WTC11 (cell line): ENCODE data around the gene PDCD10. TPM values are rescaled to one million over a fixed set of nuclear protein-coding genes. Genes with fewer than 3 reads are reported as not detected.

Experiments used
- ATAC-seq: fragments of 200-7000 bp; cut with Tn5 transposase; 2 replicates; pipeline ENCODE4 v1.10.0; 2021; ENCODE audit warnings: mild to moderate bottlenecking, moderate library complexity
- CTCF ChIA-PET: fragments of 300-600 bp; sonication (Branson Sonifier 250); formaldehyde crosslinking; loops from one replicate; lab custom pipeline; 2021; ENCODE audit warnings: antibody characterized with exemption; lab: Charles Lee
- POLR2A ChIA-PET: fragments of 350-600 bp; sonication (Branson Sonifier 250); formaldehyde crosslinking; loops from one replicate; lab custom pipeline; 2021; ENCODE audit warnings: antibody characterized with exemption; lab: Charles Lee
- DNase-seq: peaks from one replicate; pipeline ENCODE4 v3.0.0; 2021; ENCODE audit warnings: low spot score
- H3K27ac Mint-ChIP-seq: 2 replicates; pipeline ENCODE4 v1.8.0; 2021; ENCODE audit warnings: mixed read lengths
- H3K27me3 Mint-ChIP-seq: 2 replicates; pipeline ENCODE4 v1.8.0; 2021; ENCODE audit warnings: low read depth, mild to moderate bottlenecking, moderate library complexity, mixed read lengths
- H3K36me3 Mint-ChIP-seq: 2 replicates; pipeline ENCODE4 v1.8.0; 2021; ENCODE audit warnings: mixed read lengths
- H3K4me1 Mint-ChIP-seq: 2 replicates; pipeline ENCODE4 v1.8.0; 2022; ENCODE audit warnings: mixed read lengths
- H3K4me3 Mint-ChIP-seq: 2 replicates; pipeline ENCODE4 v1.8.0; 2021; ENCODE audit warnings: mild to moderate bottlenecking, moderate library complexity, mixed read lengths
- H3K9me3 Mint-ChIP-seq: 2 replicates; pipeline ENCODE4 v1.8.0; 2021; ENCODE audit warnings: mixed read lengths
- ERG ChIP-seq: fragments of 250-450 bp; sonication (Bioruptor Pico); IDR thresholded peaks from 2 replicates; pipeline ENCODE4 v1.8.0; 2021; ENCODE audit warnings: mild to moderate bottlenecking
- ESRRA ChIP-seq: sonication (generic); formaldehyde crosslinking; IDR thresholded peaks from 2 replicates; pipeline ENCODE4 v1.8.1; 2022; ENCODE audit warnings: mild to moderate bottlenecking, missing genetic modification reagents, borderline replicate concordance
- ETV6 ChIP-seq: sonication (generic); formaldehyde crosslinking; IDR thresholded peaks from 2 replicates; pipeline ENCODE4 v1.8.1; 2022; ENCODE audit warnings: mild to moderate bottlenecking, missing genetic modification reagents
- FOXK1 ChIP-seq: sonication (generic); formaldehyde crosslinking; IDR thresholded peaks from 2 replicates; pipeline ENCODE4 v1.8.0; 2022; ENCODE audit warnings: mild to moderate bottlenecking, moderate library complexity, missing genetic modification reagents
- FOXP4 ChIP-seq: sonication (generic); formaldehyde crosslinking; IDR thresholded peaks from 2 replicates; pipeline ENCODE4 v1.8.0; 2022; ENCODE audit warnings: mild to moderate bottlenecking, missing genetic modification reagents
- GTF2I ChIP-seq: fragments of 250-450 bp; sonication (Bioruptor Pico); conservative IDR thresholded peaks from 2 replicates; pipeline ENCODE4 v1.4.0; 2021; ENCODE audit warnings: mild to moderate bottlenecking
- HMGA2 ChIP-seq: fragments of 250-450 bp; sonication (Bioruptor Pico); IDR thresholded peaks from 2 replicates; pipeline ENCODE4 v1.4.0; 2021; ENCODE audit warnings: mild to moderate bottlenecking, moderate library complexity
- JUN ChIP-seq: sonication (generic); formaldehyde crosslinking; IDR thresholded peaks from 2 replicates; pipeline ENCODE4 v1.8.0; 2023; ENCODE audit warnings: mild to moderate bottlenecking, missing genetic modification reagents
- MLX ChIP-seq: sonication (generic); formaldehyde crosslinking; IDR thresholded peaks from 2 replicates; pipeline ENCODE4 v1.8.1; 2023; ENCODE audit warnings: mild to moderate bottlenecking, missing genetic modification reagents, moderate library complexity
- NFE2L1 ChIP-seq: sonication (generic); formaldehyde crosslinking; IDR thresholded peaks from 2 replicates; pipeline ENCODE4 v1.8.1; 2023; ENCODE audit warnings: missing genetic modification reagents
- NFYB ChIP-seq: sonication (generic); formaldehyde crosslinking; conservative IDR thresholded peaks from 2 replicates; pipeline ENCODE4 v1.8.0; 2022; ENCODE audit warnings: low read depth, missing genetic modification reagents
- NR1H2 ChIP-seq: sonication (generic); formaldehyde crosslinking; IDR thresholded peaks from 2 replicates; pipeline ENCODE4 v1.9.0; 2021; ENCODE audit warnings: mild to moderate bottlenecking, moderate library complexity, missing genetic modification reagents
- NR3C1 ChIP-seq: sonication (generic); formaldehyde crosslinking; conservative IDR thresholded peaks from 2 replicates; pipeline ENCODE4 v1.8.1; 2023; ENCODE audit warnings: low read depth, mild to moderate bottlenecking, missing genetic modification reagents
- PREB ChIP-seq: sonication (generic); formaldehyde crosslinking; IDR thresholded peaks from 2 replicates; pipeline ENCODE4 v1.8.1; 2022; ENCODE audit warnings: mild to moderate bottlenecking, missing genetic modification reagents, moderate library complexity, borderline replicate concordance
- PRRX2 ChIP-seq: fragments of 250-450 bp; sonication (Bioruptor Pico); IDR thresholded peaks from 2 replicates; pipeline ENCODE4 v1.8.0; 2021; ENCODE audit warnings: mild to moderate bottlenecking
- SP1 ChIP-seq: sonication (generic); formaldehyde crosslinking; conservative IDR thresholded peaks from 2 replicates; pipeline ENCODE4 v1.8.1; 2022; ENCODE audit warnings: missing genetic modification reagents
- TEAD1 ChIP-seq: sonication (generic); formaldehyde crosslinking; IDR thresholded peaks from 2 replicates; pipeline ENCODE4 v1.8.0; 2022; ENCODE audit warnings: mild to moderate bottlenecking, missing genetic modification reagents
- TP53 ChIP-seq: sonication (generic); formaldehyde crosslinking; IDR thresholded peaks from 2 replicates; pipeline ENCODE4 v1.8.1; 2023; ENCODE audit warnings: mild to moderate bottlenecking, missing genetic modification reagents
- ZNF121 ChIP-seq: sonication (generic); formaldehyde crosslinking; IDR thresholded peaks from 2 replicates; pipeline ENCODE4 v1.8.0; 2023; ENCODE audit warnings: missing genetic modification reagents
- ZNF263 ChIP-seq: sonication (generic); formaldehyde crosslinking; IDR thresholded peaks from 2 replicates; pipeline ENCODE4 v1.8.1; 2022; ENCODE audit warnings: low read depth, mild to moderate bottlenecking, moderate library complexity, missing genetic modification reagents
- ZNF317 ChIP-seq: sonication (generic); formaldehyde crosslinking; IDR thresholded peaks from 2 replicates; pipeline ENCODE4 v1.8.1; 2023; ENCODE audit warnings: low read depth, mild to moderate bottlenecking, moderate library complexity, missing genetic modification reagents, borderline replicate concordance
- ZNF423 ChIP-seq: fragments of 250-450 bp; sonication (Bioruptor Pico); IDR thresholded peaks from 2 replicates; pipeline ENCODE4 v2.1.2; 2022; ENCODE audit warnings: mild to moderate bottlenecking, moderate library complexity
- total RNA-seq: library from RNA; stranded (reverse); gene quantifications from 3 replicates; pipeline ENCODE4 v1.2.3, GENCODE V29; 2021
- TF ChIP-seq, protein P1 (sequence below): sonication (generic); formaldehyde crosslinking; IDR thresholded peaks from 2 replicates; pipeline ENCODE4 v1.8.1; 2023; ENCODE audit warnings: mild to moderate bottlenecking, moderate library complexity, missing genetic modification reagents
- TF ChIP-seq, protein P2 (sequence below): sonication (generic); formaldehyde crosslinking; IDR thresholded peaks from 2 replicates; pipeline ENCODE4 v1.8.0; 2022; ENCODE audit warnings: mild to moderate bottlenecking, missing genetic modification reagents
- TF ChIP-seq, protein P3 (sequence below): sonication (generic); formaldehyde crosslinking; IDR thresholded peaks from 2 replicates; pipeline ENCODE4 v1.8.1; 2023; ENCODE audit warnings: mild to moderate bottlenecking, missing genetic modification reagents
- TF ChIP-seq, protein P4 (sequence below): sonication (generic); formaldehyde crosslinking; IDR thresholded peaks from 2 replicates; pipeline ENCODE4 v1.8.1; 2022; ENCODE audit warnings: low read depth, missing genetic modification reagents, borderline replicate concordance

The PDCD10 gene
- total RNA-seq, 1 experiment from 2014 or later, result 60.8 TPM

DNA sequence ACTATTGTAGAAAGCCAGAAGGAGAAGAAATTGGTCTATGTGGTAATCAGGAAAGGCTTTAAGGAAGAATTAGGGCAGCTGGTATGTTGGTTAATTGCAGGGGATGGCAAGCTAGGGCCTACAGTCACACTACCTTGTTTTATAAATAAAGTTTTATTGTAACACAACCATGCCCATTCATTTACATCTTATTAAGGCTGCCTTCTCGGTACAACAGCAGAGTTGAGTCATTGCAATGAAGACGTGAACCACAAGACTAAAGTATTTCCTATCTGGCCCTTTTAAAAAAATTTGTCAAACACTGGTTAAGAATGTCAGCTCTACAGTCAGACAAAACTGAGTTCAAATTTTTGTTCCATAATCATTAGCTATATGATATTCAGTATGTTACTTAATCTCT lies 9.1 kb upstream of the PDCD10 start:
- Mint-ChIP-seq H3K9me3 (no peaks in the 10 kb centered on the region), H3K27me3 (no peaks in the 10 kb centered on the region), H3K27ac (no peak overlapping the region), H3K4me1 (peaks cover 6% of the 10 kb centered on the region; the same call in 1 of the 2 replicates), H3K36me3 (no peaks in the 10 kb centered on the region), H3K4me3 (no peak overlapping the region)
- ATAC-seq (no peak), DNase-seq (no peak)
- ChIA-PET POLR2A (no interaction called here), CTCF (no interaction called here)
- no peak for TF ChIP-seq ZNF423 (CRISPR knock-in tag)
- TF ChIP-seq ERG (CRISPR knock-in tag), result no peak
- TF ChIP-seq JUN, result no peak
- TF ChIP-seq FOXP4 (CRISPR knock-in tag), result no peak
- no peak for TF ChIP-seq PRRX2
- TF ChIP-seq, protein P1, sequence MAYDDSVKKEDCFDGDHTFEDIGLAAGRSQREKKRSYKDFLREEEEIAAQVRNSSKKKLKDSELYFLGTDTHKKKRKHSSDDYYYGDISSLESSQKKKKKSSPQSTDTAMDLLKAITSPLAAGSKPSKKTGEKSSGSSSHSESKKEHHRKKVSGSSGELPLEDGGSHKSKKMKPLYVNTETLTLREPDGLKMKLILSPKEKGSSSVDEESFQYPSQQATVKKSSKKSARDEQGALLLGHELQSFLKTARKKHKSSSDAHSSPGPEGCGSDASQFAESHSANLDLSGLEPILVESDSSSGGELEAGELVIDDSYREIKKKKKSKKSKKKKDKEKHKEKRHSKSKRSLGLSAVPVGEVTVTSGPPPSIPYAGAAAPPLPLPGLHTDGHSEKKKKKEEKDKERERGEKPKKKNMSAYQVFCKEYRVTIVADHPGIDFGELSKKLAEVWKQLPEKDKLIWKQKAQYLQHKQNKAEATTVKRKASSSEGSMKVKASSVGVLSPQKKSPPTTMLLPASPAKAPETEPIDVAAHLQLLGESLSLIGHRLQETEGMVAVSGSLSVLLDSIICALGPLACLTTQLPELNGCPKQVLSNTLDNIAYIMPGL (CRISPR knock-in tag), result no peak
- TF ChIP-seq TP53, result no peak
- no peak for TF ChIP-seq ETV6 (CRISPR knock-in tag)
- TF ChIP-seq NR3C1 (CRISPR knock-in tag), result no peak
- TF ChIP-seq, protein P2, sequence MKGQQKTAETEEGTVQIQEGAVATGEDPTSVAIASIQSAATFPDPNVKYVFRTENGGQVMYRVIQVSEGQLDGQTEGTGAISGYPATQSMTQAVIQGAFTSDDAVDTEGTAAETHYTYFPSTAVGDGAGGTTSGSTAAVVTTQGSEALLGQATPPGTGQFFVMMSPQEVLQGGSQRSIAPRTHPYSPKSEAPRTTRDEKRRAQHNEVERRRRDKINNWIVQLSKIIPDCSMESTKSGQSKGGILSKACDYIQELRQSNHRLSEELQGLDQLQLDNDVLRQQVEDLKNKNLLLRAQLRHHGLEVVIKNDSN (CRISPR knock-in tag), result no peak

- no peak overlapping the region for H3K4me3 Mint-ChIP-seq
- H3K4me1 Mint-ChIP-seq, result peaks cover 12% of the 10 kb centered on the region
- ATAC-seq, result no peak
- ChIA-PET POLR2A (no interaction called here), CTCF (interaction anchor here (0.7 kb wide), 1 partner anchor 362 kb away, joined by 3 read pairs; the partner anchor contains the start of gene ZBBX)
- H3K9me3 Mint-ChIP-seq, result no peaks in the 10 kb centered on the region
- no peak for DNase-seq
- H3K27ac Mint-ChIP-seq, result no peak overlapping the region; the same call in 1 of the 2 replicates
- no peaks in the 10 kb centered on the region for H3K27me3 Mint-ChIP-seq
- no peaks in the 10 kb centered on the region for H3K36me3 Mint-ChIP-seq
- TF ChIP-seq NFE2L1 (CRISPR knock-in tag) (no peak), ZNF263 (no peak), MLX (no peak), NFYB (CRISPR knock-in tag) (no peak), ESRRA (CRISPR knock-in tag) (no peak), HMGA2 (no peak), FOXK1 (no peak), NR1H2 (CRISPR knock-in tag) (no peak), PREB (CRISPR knock-in tag) (no peak), ZNF317 (CRISPR knock-in tag) (no peak), SP1 (CRISPR knock-in tag) (no peak), GTF2I (CRISPR knock-in tag) (no peak), TEAD1 (no peak), ZNF121 (CRISPR knock-in tag) (no peak)
- TF ChIP-seq, protein P3, sequence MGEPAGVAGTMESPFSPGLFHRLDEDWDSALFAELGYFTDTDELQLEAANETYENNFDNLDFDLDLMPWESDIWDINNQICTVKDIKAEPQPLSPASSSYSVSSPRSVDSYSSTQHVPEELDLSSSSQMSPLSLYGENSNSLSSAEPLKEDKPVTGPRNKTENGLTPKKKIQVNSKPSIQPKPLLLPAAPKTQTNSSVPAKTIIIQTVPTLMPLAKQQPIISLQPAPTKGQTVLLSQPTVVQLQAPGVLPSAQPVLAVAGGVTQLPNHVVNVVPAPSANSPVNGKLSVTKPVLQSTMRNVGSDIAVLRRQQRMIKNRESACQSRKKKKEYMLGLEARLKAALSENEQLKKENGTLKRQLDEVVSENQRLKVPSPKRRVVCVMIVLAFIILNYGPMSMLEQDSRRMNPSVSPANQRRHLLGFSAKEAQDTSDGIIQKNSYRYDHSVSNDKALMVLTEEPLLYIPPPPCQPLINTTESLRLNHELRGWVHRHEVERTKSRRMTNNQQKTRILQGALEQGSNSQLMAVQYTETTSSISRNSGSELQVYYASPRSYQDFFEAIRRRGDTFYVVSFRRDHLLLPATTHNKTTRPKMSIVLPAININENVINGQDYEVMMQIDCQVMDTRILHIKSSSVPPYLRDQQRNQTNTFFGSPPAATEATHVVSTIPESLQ (CRISPR knock-in tag), result no peak
- TF ChIP-seq, protein P4, sequence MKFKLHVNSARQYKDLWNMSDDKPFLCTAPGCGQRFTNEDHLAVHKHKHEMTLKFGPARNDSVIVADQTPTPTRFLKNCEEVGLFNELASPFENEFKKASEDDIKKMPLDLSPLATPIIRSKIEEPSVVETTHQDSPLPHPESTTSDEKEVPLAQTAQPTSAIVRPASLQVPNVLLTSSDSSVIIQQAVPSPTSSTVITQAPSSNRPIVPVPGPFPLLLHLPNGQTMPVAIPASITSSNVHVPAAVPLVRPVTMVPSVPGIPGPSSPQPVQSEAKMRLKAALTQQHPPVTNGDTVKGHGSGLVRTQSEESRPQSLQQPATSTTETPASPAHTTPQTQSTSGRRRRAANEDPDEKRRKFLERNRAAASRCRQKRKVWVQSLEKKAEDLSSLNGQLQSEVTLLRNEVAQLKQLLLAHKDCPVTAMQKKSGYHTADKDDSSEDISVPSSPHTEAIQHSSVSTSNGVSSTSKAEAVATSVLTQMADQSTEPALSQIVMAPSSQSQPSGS (CRISPR knock-in tag), result no peak
Measured at GRCh38 chr3:167742338-167742737, 7.6 kb upstream of the PDCD10 start.
